IPS-15b (cell line): ENCODE results near the gene ST6GAL1.
"Not testable (repeated sequence)": the region's sequence is repeated elsewhere in the genome, so short reads cannot be mapped to it uniquely, and the experiment has no call there.

ENCODE experiments used
- H3K27me3 ChIP-seq: one replicate; pipeline ENCODE4 v1.6.1; 2013; ENCODE audit warnings: low read length; ENCODE audit not compliant: control insufficient read depth, insufficient read depth
- H3K36me3 ChIP-seq: one replicate; pipeline ENCODE4 v1.6.1; 2013; ENCODE audit warnings: low read length; ENCODE audit not compliant: control insufficient read depth, insufficient read depth
- H3K4me1 ChIP-seq: one replicate; pipeline ENCODE4 v1.6.1; 2013; ENCODE audit warnings: mild to moderate bottlenecking, low read length; ENCODE audit not compliant: control insufficient read depth, insufficient read depth
- H3K4me3 ChIP-seq: one replicate; pipeline ENCODE4 v1.5.1; 2013; ENCODE audit warnings: low read depth, low read length
- H3K9ac ChIP-seq: one replicate; pipeline ENCODE4 v1.6.1; 2013; ENCODE audit warnings: low read depth, mild to moderate bottlenecking, low read length
- H3K9me3 ChIP-seq: one replicate; pipeline ENCODE4 v1.6.1; 2013; ENCODE audit warnings: mild to moderate bottlenecking, low read length; ENCODE audit not compliant: control insufficient read depth, insufficient read depth

The ST6GAL1 gene

DNA sequence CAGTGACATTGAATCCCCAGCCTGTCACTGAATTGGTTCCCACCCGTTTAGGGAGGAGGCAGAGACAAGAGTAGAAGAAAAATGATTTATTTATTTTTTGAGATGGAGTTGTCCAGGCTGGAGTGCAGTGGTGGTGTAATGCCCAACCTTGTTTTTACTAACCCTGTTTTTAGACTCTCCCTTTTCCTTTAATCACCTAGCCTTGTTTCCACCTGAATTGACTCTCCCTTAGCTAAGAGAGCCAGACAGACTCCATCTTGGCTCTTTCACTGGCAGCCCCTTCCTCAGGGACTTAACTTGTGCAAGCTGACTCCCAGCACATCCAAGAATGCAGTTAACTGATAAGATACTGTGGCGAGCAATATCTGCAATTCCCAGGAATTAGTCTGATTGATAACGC is 80.1 kb downstream of the ST6GAL1 start:
- not testable (repeated sequence) for H3K4me3 ChIP-seq, H3K36me3 ChIP-seq, H3K9me3 ChIP-seq, H3K9ac ChIP-seq, H3K4me1 ChIP-seq, H3K27me3 ChIP-seq

DNA sequence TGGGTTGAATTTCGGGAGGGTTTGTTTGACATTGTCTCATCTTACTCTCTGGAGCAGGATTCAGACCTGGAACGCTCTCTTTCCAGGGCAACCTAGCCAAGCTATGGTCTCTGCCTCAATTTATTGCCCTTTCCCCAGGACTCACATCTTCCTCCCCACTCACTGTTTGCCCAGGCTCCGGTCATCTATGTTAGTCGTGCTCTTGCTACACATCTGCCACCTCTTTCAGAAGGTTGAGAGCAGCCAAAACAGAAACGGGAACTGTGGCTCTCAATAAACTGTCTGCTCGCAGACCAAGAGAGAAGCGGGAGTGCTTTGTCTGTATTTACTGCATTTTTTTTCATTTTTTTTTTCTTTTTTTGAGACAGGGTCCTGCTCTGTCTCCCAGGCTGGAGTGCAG is 81.6 kb downstream of the ST6GAL1 start:
- Histone ChIP-seq H3K36me3 (peaks cover 6% of the 10 kb centered on the region), H3K9ac (no peak overlapping the region), H3K27me3 (no peaks in the 10 kb centered on the region), H3K4me3 (no peak overlapping the region), H3K4me1 (no peaks in the 10 kb centered on the region), H3K9me3 (no peaks in the 10 kb centered on the region)

DNA sequence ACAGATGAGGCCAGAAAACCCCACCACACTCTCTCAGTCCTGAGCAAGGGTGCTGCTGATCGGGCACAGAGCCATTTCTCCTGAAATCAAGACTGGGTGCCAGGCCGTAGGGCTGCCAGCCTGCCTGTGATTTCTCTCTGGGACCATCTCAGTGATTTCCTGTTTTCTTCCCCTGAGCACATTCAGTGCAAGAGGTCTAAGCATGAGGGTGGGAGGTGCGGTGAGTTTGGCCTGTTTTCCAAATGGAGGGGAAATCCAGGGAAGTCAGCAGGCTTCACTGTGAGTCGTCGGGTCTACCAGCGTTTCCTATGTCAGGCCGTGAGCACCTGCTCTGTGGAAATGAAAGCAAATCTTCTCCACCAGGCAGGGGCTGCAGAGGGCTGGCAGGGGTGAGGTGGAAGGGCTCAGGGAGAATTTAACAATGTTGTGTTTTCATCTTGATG is 82.3 kb downstream of the ST6GAL1 start:
- no peak overlapping the region for H3K9ac ChIP-seq
- no peaks in the 10 kb centered on the region for H3K27me3 ChIP-seq
- H3K4me1 ChIP-seq = no peaks in the 10 kb centered on the region
- H3K36me3 ChIP-seq = peaks cover 6% of the 10 kb centered on the region
- no peak overlapping the region for H3K4me3 ChIP-seq
- no peaks in the 10 kb centered on the region for H3K9me3 ChIP-seq

DNA sequence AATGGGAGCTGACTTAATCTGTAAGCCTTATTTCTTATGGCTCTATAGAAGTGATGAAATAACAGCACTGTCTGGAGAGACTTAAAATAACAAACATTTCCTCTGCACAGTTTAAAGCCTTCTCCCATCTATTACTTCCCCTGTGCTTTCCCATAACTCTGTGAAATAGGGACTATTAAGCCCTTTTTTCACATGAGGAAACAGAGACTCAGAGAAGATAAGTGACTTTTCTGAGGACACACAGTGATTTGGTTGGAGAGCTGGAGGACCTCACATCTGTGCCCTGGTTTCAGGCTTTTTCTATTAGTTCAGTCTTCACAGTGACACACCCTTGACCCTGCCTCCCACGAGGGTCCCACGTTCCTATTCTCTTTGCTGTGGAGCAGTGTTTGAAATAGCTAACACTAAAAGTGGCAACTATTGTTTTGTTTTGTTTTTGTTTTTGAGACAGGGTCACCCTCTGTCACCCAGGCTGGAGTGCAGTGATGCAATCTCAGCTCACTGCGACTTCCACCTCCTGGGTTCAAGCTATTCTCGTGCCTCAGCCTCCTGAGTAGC is 82.9 kb downstream of the ST6GAL1 start:
- no peak overlapping the region for H3K9ac ChIP-seq
- no peaks in the 10 kb centered on the region for H3K4me1 ChIP-seq
- no peaks in the 10 kb centered on the region for H3K27me3 ChIP-seq
- H3K4me3 ChIP-seq = no peak overlapping the region
- H3K9me3 ChIP-seq = no peaks in the 10 kb centered on the region
- peaks cover 6% of the 10 kb centered on the region for H3K36me3 ChIP-seq

DNA sequence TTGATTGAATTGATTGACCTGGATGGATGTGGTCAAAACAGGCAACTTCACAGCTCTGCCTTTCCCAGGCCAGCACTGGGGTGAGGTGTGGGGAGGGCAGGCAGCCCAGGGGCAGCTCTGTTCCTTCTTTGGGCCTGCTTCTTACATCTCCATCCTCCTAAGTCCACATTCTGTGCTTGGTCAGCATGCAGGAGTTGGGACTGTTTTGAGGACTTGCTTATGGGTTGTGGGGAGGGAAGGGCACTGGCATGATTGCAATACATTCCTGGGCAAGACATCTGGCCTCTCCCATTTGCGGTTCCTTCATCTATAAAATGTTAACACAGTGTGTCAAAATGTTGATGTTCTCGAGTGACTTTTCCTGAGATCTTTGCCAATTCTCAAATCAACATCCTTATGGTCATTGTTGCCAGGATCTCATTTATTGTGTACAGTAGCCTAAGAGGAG is 84.1 kb downstream of the ST6GAL1 start:
- no peak overlapping the region for H3K4me3 ChIP-seq
- H3K36me3 ChIP-seq = peaks cover 6% of the 10 kb centered on the region
- H3K9ac ChIP-seq = no peak overlapping the region
- H3K9me3 ChIP-seq = no peaks in the 10 kb centered on the region
- no peaks in the 10 kb centered on the region for H3K27me3 ChIP-seq
- no peaks in the 10 kb centered on the region for H3K4me1 ChIP-seq

DNA sequence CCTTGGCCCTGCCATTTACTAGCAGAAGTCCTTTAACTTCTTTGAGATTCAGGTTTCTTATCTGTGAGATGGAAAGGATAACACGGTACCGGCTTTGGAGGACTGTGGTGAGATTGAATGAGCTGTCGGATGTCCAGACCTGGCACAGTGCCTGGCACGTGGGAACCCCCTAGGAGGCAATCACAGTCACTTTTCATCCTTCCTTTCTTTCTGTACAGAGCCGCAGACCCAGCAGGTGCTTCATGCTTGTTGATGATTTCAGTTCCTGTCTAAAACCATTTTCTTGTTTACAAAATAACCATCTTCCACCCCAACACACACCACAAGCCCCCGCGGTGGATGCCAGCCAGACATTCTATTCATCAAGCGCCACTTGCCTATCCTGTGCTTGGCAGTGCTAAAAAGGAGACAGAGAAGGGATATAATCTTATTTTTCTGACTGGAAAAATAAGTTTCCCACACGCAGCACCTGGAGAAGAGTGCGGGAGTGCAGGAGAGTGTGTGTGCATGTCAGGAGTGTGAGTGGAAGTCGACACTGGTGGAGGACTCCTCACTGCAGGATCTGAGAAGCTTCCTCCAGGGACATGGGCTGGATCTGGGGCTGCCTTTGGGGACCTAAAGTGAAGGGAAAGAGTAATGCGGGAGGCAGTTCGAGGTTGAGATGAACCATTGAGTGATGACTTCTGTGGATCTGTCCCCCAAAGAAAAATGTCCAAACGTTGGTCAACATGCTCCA is 85.7 kb downstream of the ST6GAL1 start:
- Histone ChIP-seq H3K9me3 (no peaks in the 10 kb centered on the region), H3K36me3 (peaks cover 6% of the 10 kb centered on the region), H3K4me1 (no peaks in the 10 kb centered on the region), H3K4me3 (no peak overlapping the region), H3K27me3 (no peaks in the 10 kb centered on the region), H3K9ac (no peak overlapping the region)

DNA sequence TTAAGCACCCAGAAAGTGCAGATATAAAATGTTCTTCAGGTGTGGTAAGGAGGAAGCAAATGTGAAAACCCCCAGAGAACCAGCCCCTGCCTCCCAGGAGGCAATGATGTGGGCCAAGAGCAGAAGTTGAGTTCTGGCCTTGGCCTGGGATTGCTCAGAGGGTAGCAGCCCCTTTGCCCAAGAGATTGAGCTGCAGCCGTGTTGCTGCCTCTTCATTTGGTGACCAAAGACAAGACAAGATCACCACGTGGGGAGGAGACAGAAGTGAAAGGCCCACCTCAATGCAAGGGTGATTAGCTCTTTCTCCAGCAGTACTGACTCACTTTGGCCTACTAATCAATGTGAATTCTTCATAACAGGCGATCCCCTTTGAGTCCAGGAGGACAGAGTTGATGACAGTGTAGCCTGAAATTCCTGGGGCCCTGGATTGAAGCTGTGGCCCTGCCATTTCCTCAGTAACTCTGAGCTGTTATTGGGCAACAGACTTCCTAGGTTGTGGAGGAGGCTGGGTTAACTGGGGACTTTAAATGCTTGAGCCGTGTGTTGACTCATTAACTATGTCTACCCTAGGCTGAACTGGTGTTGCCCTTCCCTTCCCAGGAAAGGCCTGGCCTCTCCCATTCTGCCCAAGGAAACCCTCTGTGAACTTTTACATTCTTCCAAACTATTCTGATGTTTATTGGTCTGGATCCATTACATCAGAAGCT is 86.5 kb downstream of the ST6GAL1 start:
- Histone ChIP-seq H3K9me3 (no peaks in the 10 kb centered on the region), H3K4me3 (no peak overlapping the region), H3K9ac (no peak overlapping the region), H3K27me3 (no peaks in the 10 kb centered on the region), H3K36me3 (peaks cover 6% of the 10 kb centered on the region), H3K4me1 (no peaks in the 10 kb centered on the region)

DNA sequence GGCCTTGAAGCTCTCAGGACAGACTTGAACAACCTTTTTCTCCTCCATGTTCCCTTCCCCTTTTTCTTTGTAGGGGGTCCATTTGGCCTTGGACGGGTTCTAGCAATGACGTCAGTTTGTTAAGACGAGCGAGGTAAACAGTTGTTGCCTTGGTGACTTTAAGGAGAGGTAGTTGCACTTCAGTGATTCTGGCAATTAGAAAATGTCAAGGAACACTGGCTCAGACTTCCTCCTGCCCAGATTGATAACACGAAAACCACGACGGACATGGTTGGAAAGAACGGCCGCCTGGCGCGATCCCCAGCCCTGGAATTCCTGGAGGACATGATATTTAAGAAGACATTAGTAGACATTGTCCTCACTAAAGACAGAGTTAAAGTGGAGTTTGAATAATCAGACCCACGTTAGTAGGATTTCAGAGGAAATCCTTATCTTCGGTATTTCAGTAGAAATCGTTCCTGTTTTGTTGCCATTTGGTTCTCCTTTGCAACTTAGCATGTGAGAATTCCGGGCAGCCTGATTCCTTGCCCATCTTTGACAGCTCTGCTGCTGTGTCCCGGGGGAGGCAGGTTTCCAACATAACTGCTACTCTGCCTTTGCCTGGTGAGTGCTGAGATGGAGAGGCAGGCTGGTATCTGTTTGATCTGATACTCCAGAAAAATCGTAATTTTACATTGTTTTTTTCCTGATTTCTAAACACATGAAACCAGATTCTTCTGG is 87.3 kb downstream of the ST6GAL1 start:
- no peaks in the 10 kb centered on the region for H3K9me3 ChIP-seq
- no peak overlapping the region for H3K4me3 ChIP-seq
- H3K9ac ChIP-seq = no peak overlapping the region
- H3K27me3 ChIP-seq = no peaks in the 10 kb centered on the region
- H3K4me1 ChIP-seq = no peaks in the 10 kb centered on the region
- H3K36me3 ChIP-seq = peaks cover 6% of the 10 kb centered on the region

DNA sequence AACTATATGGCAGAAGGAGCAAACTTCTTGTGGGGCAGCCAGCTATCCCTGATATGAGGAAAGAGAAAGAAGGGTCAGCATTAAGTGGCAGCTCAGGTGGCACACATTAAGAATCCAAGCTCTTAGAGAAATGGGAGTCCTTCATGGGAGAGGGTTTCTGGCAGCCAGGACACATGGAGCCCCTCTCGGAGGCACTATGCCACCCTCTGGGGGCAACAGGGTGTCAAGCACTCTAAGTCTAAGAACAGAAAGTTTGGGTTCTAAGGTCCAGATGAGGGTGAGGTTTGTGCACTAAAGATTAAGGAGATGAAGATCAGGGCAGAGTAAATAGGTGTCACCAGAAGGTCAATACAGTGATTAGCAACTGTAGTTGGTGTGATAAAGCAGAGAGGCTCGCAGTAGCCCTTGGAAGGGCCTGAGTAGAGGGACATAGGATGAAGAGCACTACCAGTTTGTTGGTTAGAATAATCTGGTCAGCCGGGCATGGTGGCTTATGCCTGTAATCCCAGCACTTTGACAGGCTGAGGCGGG is 89.3 kb downstream of the ST6GAL1 start:
- Histone ChIP-seq H3K4me3 (no peak overlapping the region), H3K9ac (no peak overlapping the region), H3K36me3 (peaks cover 3% of the 10 kb centered on the region), H3K4me1 (no peaks in the 10 kb centered on the region), H3K9me3 (no peaks in the 10 kb centered on the region), H3K27me3 (no peaks in the 10 kb centered on the region)

DNA sequence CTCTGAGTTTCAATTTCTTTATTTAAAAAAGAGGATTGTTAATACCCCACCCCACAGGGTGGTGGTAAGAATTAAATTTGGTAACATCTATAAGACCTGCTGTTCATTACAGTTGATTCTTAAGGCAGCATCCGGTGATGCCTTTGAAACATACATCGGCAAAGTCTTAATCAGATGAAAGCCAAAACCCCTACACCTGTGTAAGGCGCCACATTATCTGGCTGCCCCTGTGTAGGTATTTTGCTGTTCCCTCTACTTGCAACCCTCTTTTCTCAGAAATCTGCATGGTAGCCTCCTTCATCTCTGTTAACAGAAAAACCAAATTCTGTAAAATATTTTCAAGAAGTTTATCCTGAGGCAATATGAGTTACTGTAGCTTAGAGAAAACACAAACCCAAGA is 90.0 kb downstream of the ST6GAL1 start:
- no peaks in the 10 kb centered on the region for H3K27me3 ChIP-seq
- no peak overlapping the region for H3K9ac ChIP-seq
- H3K4me1 ChIP-seq = no peaks in the 10 kb centered on the region
- no peaks in the 10 kb centered on the region for H3K9me3 ChIP-seq
- peaks cover 3% of the 10 kb centered on the region for H3K36me3 ChIP-seq
- H3K4me3 ChIP-seq = no peak overlapping the region

DNA sequence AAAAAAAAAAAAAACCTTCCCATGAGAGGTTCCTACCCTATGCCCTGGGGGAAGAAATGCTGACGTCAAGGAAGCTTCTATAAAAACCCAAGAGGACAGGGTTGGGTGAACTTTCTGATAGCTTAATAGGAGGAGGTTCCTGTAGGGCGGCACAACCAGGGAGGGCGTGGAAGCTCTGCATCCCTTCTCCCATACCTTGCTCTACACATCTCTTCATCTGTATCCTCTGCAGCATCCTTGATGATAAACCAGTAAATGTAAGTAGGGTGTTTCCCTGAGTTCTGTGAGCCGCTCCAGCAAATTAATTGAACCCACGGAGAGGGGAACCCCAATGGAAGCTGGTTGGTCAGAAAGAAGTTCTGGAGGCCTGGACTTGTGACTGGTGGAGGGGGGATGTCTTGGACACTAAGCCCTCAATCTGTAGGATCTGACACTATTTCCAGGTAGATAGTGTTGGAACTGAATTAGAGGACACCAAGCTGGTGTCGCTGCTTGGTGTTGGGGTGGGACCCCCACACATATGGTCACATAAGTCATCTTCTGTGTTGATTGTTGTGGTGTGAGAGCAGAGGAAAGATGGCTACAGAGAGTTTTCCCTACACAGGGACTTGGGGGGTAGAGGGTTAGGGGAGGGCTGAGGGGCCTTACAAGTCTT is 91.5 kb downstream of the ST6GAL1 start:
- H3K4me3 ChIP-seq = no peak overlapping the region
- H3K27me3 ChIP-seq = no peaks in the 10 kb centered on the region
- H3K9me3 ChIP-seq = no peaks in the 10 kb centered on the region
- H3K36me3 ChIP-seq = no peaks in the 10 kb centered on the region
- H3K9ac ChIP-seq = no peak overlapping the region
- H3K4me1 ChIP-seq = no peaks in the 10 kb centered on the region
